GM23338 (cell line): ENCODE measurements around the gene C17orf50. TPM values are rescaled to one million over a fixed set of nuclear protein-coding genes. Genes with fewer than 3 reads are reported as not detected.

ENCODE experiments used
- ATAC-seq: fragments of 200-7000 bp; cut with Tn5 transposase; 3 replicates; pipeline ENCODE4 v1.9.1; 2020
- DNase-seq: peaks from one replicate; pipeline ENCODE4 v3.0.0-alpha.2; 2015; ENCODE audit warnings: low spot score
- H2AFZ ChIP-seq: fragments of 200-600 bp; sonication (generic); 2 replicates; pipeline ENCODE4 v1.8.0; 2016; ENCODE audit warnings: antibody characterized with exemption, mild to moderate bottlenecking, moderate library complexity
- H3F3A ChIP-seq: fragments of 200-600 bp; sonication (generic); replicated peaks from 2 replicates; pipeline ENCODE4 v1.8.0; 2017; ENCODE audit warnings: antibody characterized with exemption, mixed run types, low read depth
- H3K27ac ChIP-seq: fragments of 200-600 bp; sonication (generic); 2 replicates; pipeline ENCODE4 v1.6.1; 2016; ENCODE audit warnings: low read depth
- H3K27me3 ChIP-seq: fragments of 200-600 bp; sonication (generic); 2 replicates; pipeline ENCODE4 v1.8.0; 2016; ENCODE audit warnings: mild to moderate bottlenecking, mixed run types, moderate library complexity; ENCODE audit not compliant: insufficient read depth
- H3K36me3 ChIP-seq: fragments of 200-600 bp; sonication (generic); 2 replicates; pipeline ENCODE4 v1.8.0; 2016; ENCODE audit warnings: mild to moderate bottlenecking; ENCODE audit not compliant: insufficient read depth
- H3K4me1 ChIP-seq: fragments of 200-600 bp; sonication (generic); 2 replicates; pipeline ENCODE4 v1.8.0; 2016; ENCODE audit warnings: mild to moderate bottlenecking, moderate library complexity; ENCODE audit not compliant: insufficient read depth
- H3K4me2 ChIP-seq: fragments of 200-600 bp; sonication (generic); 2 replicates; pipeline ENCODE4 v1.7.1; 2017; ENCODE audit warnings: mixed run types
- H3K4me3 ChIP-seq: fragments of 200-600 bp; sonication (generic); 2 replicates; pipeline ENCODE4 v1.6.1; 2016; ENCODE audit warnings: mixed run types
- H3K79me2 ChIP-seq: fragments of 200-600 bp; sonication (generic); replicated peaks from 2 replicates; pipeline ENCODE4 v1.8.0; 2017; ENCODE audit warnings: mild to moderate bottlenecking; ENCODE audit not compliant: insufficient read depth
- H3K9me2 ChIP-seq: fragments of 200-600 bp; sonication (generic); 2 replicates; pipeline ENCODE4 v1.8.0; 2017; ENCODE audit not compliant: insufficient read depth
- H4K20me1 ChIP-seq: fragments of 200-600 bp; sonication (generic); replicated peaks from 2 replicates; pipeline ENCODE4 v1.8.0; 2017; ENCODE audit warnings: mild to moderate bottlenecking; ENCODE audit not compliant: insufficient read depth
- H3K27ac Mint-ChIP-seq: 2 replicates; pipeline ENCODE4 v1.8.0; 2020; ENCODE audit warnings: inconsistent platforms, mild to moderate bottlenecking, moderate library complexity, mixed read lengths
- H3K27me3 Mint-ChIP-seq: 3 replicates; pipeline ENCODE4 v1.8.0; 2022; ENCODE audit warnings: low read depth, mild to moderate bottlenecking, moderate library complexity, mixed read lengths, inconsistent platforms; ENCODE audit not compliant: insufficient read depth, poor library complexity
- H3K36me3 Mint-ChIP-seq: 3 replicates; pipeline ENCODE4 v1.8.0; 2021; ENCODE audit warnings: low read depth, mild to moderate bottlenecking, inconsistent platforms, moderate library complexity, mixed read lengths
- H3K4me1 Mint-ChIP-seq: 3 replicates; pipeline ENCODE4 v1.8.0; 2020; ENCODE audit warnings: mild to moderate bottlenecking, inconsistent platforms, mixed read lengths
- H3K4me3 Mint-ChIP-seq: 3 replicates; pipeline ENCODE4 v1.8.0; 2021; ENCODE audit warnings: moderate library complexity, mild to moderate bottlenecking, inconsistent platforms, mixed read lengths
- H3K9me3 Mint-ChIP-seq: 3 replicates; pipeline ENCODE4 v1.8.0; 2020; ENCODE audit warnings: moderate library complexity, mild to moderate bottlenecking, inconsistent platforms, mixed read lengths
- CREB1 ChIP-seq: fragments of 250-450 bp; sonication (Bioruptor Pico); IDR thresholded peaks from 2 replicates; pipeline ENCODE4 v1.5.0; 2020; ENCODE audit warnings: low read depth, mild to moderate bottlenecking, moderate library complexity
- CTCF ChIP-seq, 2 experiments: fragments of 200-600 bp in 1 of 2; sonication (generic) in 1 of 2; conservative IDR thresholded peaks; 2 replicates each; pipeline versions ENCODE4 v1.5.1 to v1.6.1; 2016 to 2017; ENCODE audit warnings: antibody characterized with exemption in 2 of 2, low read depth in 2 of 2, mild to moderate bottlenecking in 2 of 2, moderate library complexity in 1 of 2
- ETS1 ChIP-seq: IDR thresholded peaks from 2 replicates; pipeline ENCODE4 v1.6.1; 2016; ENCODE audit warnings: antibody characterized with exemption
- EZH2 ChIP-seq: fragments of 200-600 bp; sonication (generic); IDR thresholded peaks from one replicate; pipeline ENCODE4 v1.8.0; 2017; ENCODE audit warnings: antibody characterized with exemption, mild to moderate bottlenecking, low read depth; ENCODE audit not compliant: unreplicated experiment
- EZH2phosphoT487 ChIP-seq: fragments of 200-600 bp; sonication (generic); IDR thresholded peaks from one replicate; pipeline ENCODE4 v1.8.1; 2018; ENCODE audit warnings: antibody characterized with exemption; ENCODE audit not compliant: unreplicated experiment
- JUNB ChIP-seq: IDR thresholded peaks from one replicate; pipeline ENCODE4 v1.6.1; 2016; ENCODE audit warnings: antibody characterized with exemption; ENCODE audit not compliant: unreplicated experiment
- NANOG ChIP-seq: IDR thresholded peaks from 2 replicates; pipeline ENCODE4 v1.6.1; 2016; ENCODE audit warnings: antibody characterized with exemption, borderline replicate concordance
- POLR2AphosphoS5 ChIP-seq: IDR thresholded peaks from 2 replicates; pipeline ENCODE4 v1.6.1; 2016; ENCODE audit warnings: antibody characterized with exemption, low read depth
- REST ChIP-seq: IDR thresholded peaks from one replicate; pipeline ENCODE4 v1.6.1; 2018; ENCODE audit warnings: antibody characterized with exemption; ENCODE audit not compliant: unreplicated experiment
- STAT1 ChIP-seq: IDR thresholded peaks from one replicate; pipeline ENCODE4 v1.6.1; 2016; ENCODE audit warnings: antibody characterized with exemption; ENCODE audit not compliant: unreplicated experiment
- ZNF114 ChIP-seq: fragments of 250-450 bp; sonication (Bioruptor Pico); IDR thresholded peaks from 2 replicates; pipeline ENCODE4 v1.5.0; 2020; ENCODE audit warnings: mild to moderate bottlenecking, moderate library complexity
- ZNF331 ChIP-seq: fragments of 250-450 bp; sonication (Bioruptor Pico); IDR thresholded peaks from 2 replicates; pipeline ENCODE4 v1.5.0; 2020; ENCODE audit warnings: low read depth, mild to moderate bottlenecking, moderate library complexity
- ZNF462 ChIP-seq: fragments of 250-450 bp; sonication (Bioruptor Pico); IDR thresholded peaks from 2 replicates; pipeline ENCODE4 v1.5.0; 2020; ENCODE audit warnings: mild to moderate bottlenecking, moderate library complexity
- polyA plus RNA-seq: library from polyadenylated mRNA; unstranded; fragments of >200 nt; fragmentation: Nextera tagmentation; extraction: Ambion mirVana; gene quantifications from 2 replicates; pipeline ENCODE4 v1.2.1, GENCODE V29; 2016
- total RNA-seq: library from RNA; depleted of rRNA; stranded (reverse); fragments of >200 nt; shearing (Covaris generic); gene quantifications from 2 replicates; pipeline ENCODE4 v1.2.3, GENCODE V29; 2014

Gene C17orf50
- total and polyA plus RNA-seq, 2 experiments from 2014 or later, result 0.74 to 1.6 TPM

- peaks cover 34% of the 10 kb centered on the region for H3K4me1 Mint-ChIP-seq
- no peaks in the 10 kb centered on the region for H3K36me3 Mint-ChIP-seq
- H3K27ac ChIP-seq, result no peak overlapping the region
- H3K4me3 ChIP-seq, result no peak overlapping the region
- H3K9me3 Mint-ChIP-seq, result no peaks in the 10 kb centered on the region
- no peaks in the 10 kb centered on the region for H3K27me3 Mint-ChIP-seq
- no peak overlapping the region for H3K4me2 ChIP-seq
- no peak overlapping the region for H3K4me3 Mint-ChIP-seq
- ATAC-seq, result no peak
- peaks cover 13% of the 10 kb centered on the region for H3K4me1 ChIP-seq
- H3K79me2 ChIP-seq, result no peaks in the 10 kb centered on the region
- no peak for DNase-seq
- H3K9me2 ChIP-seq, result no peaks in the 10 kb centered on the region
- peak overlapping the region; percentile 97; the same call in 1 of the 2 replicates for H2AFZ ChIP-seq
- no peaks in the 10 kb centered on the region for H3K36me3 ChIP-seq
- H3K27me3 ChIP-seq, result no peaks in the 10 kb centered on the region
- H3K27ac Mint-ChIP-seq, result no peak overlapping the region
- no peak for TF ChIP-seq EZH2
- no peak for TF ChIP-seq ZNF114 (CRISPR knock-in tag)
- no peak for TF ChIP-seq CTCF (conservative IDR thresholded peaks at IDR 0.05; ENCODE audit: low read depth in 2 of 2)
- no peak for TF ChIP-seq STAT1
- TF ChIP-seq JUNB, result no peak
- TF ChIP-seq REST, result no peak
- TF ChIP-seq ETS1, result no peak
- TF ChIP-seq ZNF331 (CRISPR knock-in tag), result no peak
- no peak for TF ChIP-seq POLR2AphosphoS5
- no peak for TF ChIP-seq CREB1 (CRISPR knock-in tag)
- TF ChIP-seq NANOG, result no peak
- TF ChIP-seq ZNF462 (CRISPR knock-in tag), result no peak
- no peak for TF ChIP-seq EZH2phosphoT487
- H3F3A ChIP-seq, result no peaks in the 10 kb centered on the region
- no peaks in the 10 kb centered on the region for H4K20me1 ChIP-seq
Measured at GRCh38 chr17:35775583-35775982, 14.9 kb downstream of the C17orf50 start.
